GM23338 (cell line): ENCODE measurements around the gene SIGLEC8. TPM values are rescaled to one million over a fixed set of nuclear protein-coding genes. Genes with fewer than 3 reads are reported as not detected.

ENCODE experiments used
- ATAC-seq: fragments of 200-7000 bp; cut with Tn5 transposase; 3 replicates; pipeline ENCODE4 v1.9.1; 2020
- DNase-seq: peaks from one replicate; pipeline ENCODE4 v3.0.0-alpha.2; 2015; ENCODE audit warnings: low spot score
- H2AFZ ChIP-seq: fragments of 200-600 bp; sonication (generic); 2 replicates; pipeline ENCODE4 v1.8.0; 2016; ENCODE audit warnings: antibody characterized with exemption, mild to moderate bottlenecking, moderate library complexity
- H3F3A ChIP-seq: fragments of 200-600 bp; sonication (generic); replicated peaks from 2 replicates; pipeline ENCODE4 v1.8.0; 2017; ENCODE audit warnings: antibody characterized with exemption, mixed run types, low read depth
- H3K27ac ChIP-seq: fragments of 200-600 bp; sonication (generic); 2 replicates; pipeline ENCODE4 v1.6.1; 2016; ENCODE audit warnings: low read depth
- H3K27me3 ChIP-seq: fragments of 200-600 bp; sonication (generic); 2 replicates; pipeline ENCODE4 v1.8.0; 2016; ENCODE audit warnings: mild to moderate bottlenecking, mixed run types, moderate library complexity; ENCODE audit not compliant: insufficient read depth
- H3K36me3 ChIP-seq: fragments of 200-600 bp; sonication (generic); 2 replicates; pipeline ENCODE4 v1.8.0; 2016; ENCODE audit warnings: mild to moderate bottlenecking; ENCODE audit not compliant: insufficient read depth
- H3K4me1 ChIP-seq: fragments of 200-600 bp; sonication (generic); 2 replicates; pipeline ENCODE4 v1.8.0; 2016; ENCODE audit warnings: mild to moderate bottlenecking, moderate library complexity; ENCODE audit not compliant: insufficient read depth
- H3K4me2 ChIP-seq: fragments of 200-600 bp; sonication (generic); 2 replicates; pipeline ENCODE4 v1.7.1; 2017; ENCODE audit warnings: mixed run types
- H3K4me3 ChIP-seq: fragments of 200-600 bp; sonication (generic); 2 replicates; pipeline ENCODE4 v1.6.1; 2016; ENCODE audit warnings: mixed run types
- H3K79me2 ChIP-seq: fragments of 200-600 bp; sonication (generic); replicated peaks from 2 replicates; pipeline ENCODE4 v1.8.0; 2017; ENCODE audit warnings: mild to moderate bottlenecking; ENCODE audit not compliant: insufficient read depth
- H3K9me2 ChIP-seq: fragments of 200-600 bp; sonication (generic); 2 replicates; pipeline ENCODE4 v1.8.0; 2017; ENCODE audit not compliant: insufficient read depth
- H4K20me1 ChIP-seq: fragments of 200-600 bp; sonication (generic); replicated peaks from 2 replicates; pipeline ENCODE4 v1.8.0; 2017; ENCODE audit warnings: mild to moderate bottlenecking; ENCODE audit not compliant: insufficient read depth
- H3K27ac Mint-ChIP-seq: 2 replicates; pipeline ENCODE4 v1.8.0; 2020; ENCODE audit warnings: inconsistent platforms, mild to moderate bottlenecking, moderate library complexity, mixed read lengths
- H3K27me3 Mint-ChIP-seq: 3 replicates; pipeline ENCODE4 v1.8.0; 2022; ENCODE audit warnings: low read depth, mild to moderate bottlenecking, moderate library complexity, mixed read lengths, inconsistent platforms; ENCODE audit not compliant: insufficient read depth, poor library complexity
- H3K36me3 Mint-ChIP-seq: 3 replicates; pipeline ENCODE4 v1.8.0; 2021; ENCODE audit warnings: low read depth, mild to moderate bottlenecking, inconsistent platforms, moderate library complexity, mixed read lengths
- H3K4me1 Mint-ChIP-seq: 3 replicates; pipeline ENCODE4 v1.8.0; 2020; ENCODE audit warnings: mild to moderate bottlenecking, inconsistent platforms, mixed read lengths
- H3K4me3 Mint-ChIP-seq: 3 replicates; pipeline ENCODE4 v1.8.0; 2021; ENCODE audit warnings: moderate library complexity, mild to moderate bottlenecking, inconsistent platforms, mixed read lengths
- H3K9me3 Mint-ChIP-seq: 3 replicates; pipeline ENCODE4 v1.8.0; 2020; ENCODE audit warnings: moderate library complexity, mild to moderate bottlenecking, inconsistent platforms, mixed read lengths
- CREB1 ChIP-seq: fragments of 250-450 bp; sonication (Bioruptor Pico); IDR thresholded peaks from 2 replicates; pipeline ENCODE4 v1.5.0; 2020; ENCODE audit warnings: low read depth, mild to moderate bottlenecking, moderate library complexity
- CTCF ChIP-seq, 2 experiments: fragments of 200-600 bp in 1 of 2; sonication (generic) in 1 of 2; conservative IDR thresholded peaks; 2 replicates each; pipeline versions ENCODE4 v1.5.1 to v1.6.1; 2016 to 2017; ENCODE audit warnings: antibody characterized with exemption in 2 of 2, low read depth in 2 of 2, mild to moderate bottlenecking in 2 of 2, moderate library complexity in 1 of 2
- ETS1 ChIP-seq: IDR thresholded peaks from 2 replicates; pipeline ENCODE4 v1.6.1; 2016; ENCODE audit warnings: antibody characterized with exemption
- EZH2 ChIP-seq: fragments of 200-600 bp; sonication (generic); IDR thresholded peaks from one replicate; pipeline ENCODE4 v1.8.0; 2017; ENCODE audit warnings: antibody characterized with exemption, mild to moderate bottlenecking, low read depth; ENCODE audit not compliant: unreplicated experiment
- EZH2phosphoT487 ChIP-seq: fragments of 200-600 bp; sonication (generic); IDR thresholded peaks from one replicate; pipeline ENCODE4 v1.8.1; 2018; ENCODE audit warnings: antibody characterized with exemption; ENCODE audit not compliant: unreplicated experiment
- JUNB ChIP-seq: IDR thresholded peaks from one replicate; pipeline ENCODE4 v1.6.1; 2016; ENCODE audit warnings: antibody characterized with exemption; ENCODE audit not compliant: unreplicated experiment
- NANOG ChIP-seq: IDR thresholded peaks from 2 replicates; pipeline ENCODE4 v1.6.1; 2016; ENCODE audit warnings: antibody characterized with exemption, borderline replicate concordance
- POLR2AphosphoS5 ChIP-seq: IDR thresholded peaks from 2 replicates; pipeline ENCODE4 v1.6.1; 2016; ENCODE audit warnings: antibody characterized with exemption, low read depth
- REST ChIP-seq: IDR thresholded peaks from one replicate; pipeline ENCODE4 v1.6.1; 2018; ENCODE audit warnings: antibody characterized with exemption; ENCODE audit not compliant: unreplicated experiment
- STAT1 ChIP-seq: IDR thresholded peaks from one replicate; pipeline ENCODE4 v1.6.1; 2016; ENCODE audit warnings: antibody characterized with exemption; ENCODE audit not compliant: unreplicated experiment
- ZNF114 ChIP-seq: fragments of 250-450 bp; sonication (Bioruptor Pico); IDR thresholded peaks from 2 replicates; pipeline ENCODE4 v1.5.0; 2020; ENCODE audit warnings: mild to moderate bottlenecking, moderate library complexity
- ZNF331 ChIP-seq: fragments of 250-450 bp; sonication (Bioruptor Pico); IDR thresholded peaks from 2 replicates; pipeline ENCODE4 v1.5.0; 2020; ENCODE audit warnings: low read depth, mild to moderate bottlenecking, moderate library complexity
- ZNF462 ChIP-seq: fragments of 250-450 bp; sonication (Bioruptor Pico); IDR thresholded peaks from 2 replicates; pipeline ENCODE4 v1.5.0; 2020; ENCODE audit warnings: mild to moderate bottlenecking, moderate library complexity
- polyA plus RNA-seq: library from polyadenylated mRNA; unstranded; fragments of >200 nt; fragmentation: Nextera tagmentation; extraction: Ambion mirVana; gene quantifications from 2 replicates; pipeline ENCODE4 v1.2.1, GENCODE V29; 2016
- total RNA-seq: library from RNA; depleted of rRNA; stranded (reverse); fragments of >200 nt; shearing (Covaris generic); gene quantifications from 2 replicates; pipeline ENCODE4 v1.2.3, GENCODE V29; 2014

SIGLEC8 gene
- total and polyA plus RNA-seq, 2 experiments from 2014 or later: not detected

- Mint-ChIP-seq H3K27me3 (peaks cover 19% of the 10 kb centered on the region), H3K4me3 (no peak overlapping the region), H3K4me1 (no peaks in the 10 kb centered on the region), H3K9me3 (peaks cover 66% of the 10 kb centered on the region), H3K36me3 (peaks cover 19% of the 10 kb centered on the region), H3K27ac (no peak overlapping the region)
- Histone ChIP-seq H3K36me3 (no peaks in the 10 kb centered on the region), H3K9me2 (0 out of 2 replicates have a peak, but pooled peaks cover 3% of the 10 kb centered on the region), H3K27ac (no peak overlapping the region), H3K4me3 (no peak overlapping the region), H3F3A (no peaks in the 10 kb centered on the region), H3K27me3 (no peaks in the 10 kb centered on the region), H2AFZ (no peak overlapping the region), H3K4me1 (no peaks in the 10 kb centered on the region), H3K4me2 (no peak overlapping the region), H3K79me2 (no peaks in the 10 kb centered on the region), H4K20me1 (no peaks in the 10 kb centered on the region)
- DNase-seq (no peak), ATAC-seq (no peak)
- no peak for TF ChIP-seq JUNB
- no peak for TF ChIP-seq CTCF (conservative IDR thresholded peaks at IDR 0.05; ENCODE audit: low read depth in 2 of 2)
- no peak for TF ChIP-seq REST
- TF ChIP-seq ZNF114 (CRISPR knock-in tag): no peak
- TF ChIP-seq EZH2: no peak
- no peak for TF ChIP-seq STAT1
- no peak for TF ChIP-seq ZNF331 (CRISPR knock-in tag)
- no peak for TF ChIP-seq CREB1 (CRISPR knock-in tag)
- no peak for TF ChIP-seq ETS1
- TF ChIP-seq NANOG: no peak
- TF ChIP-seq ZNF462 (CRISPR knock-in tag): no peak
- TF ChIP-seq POLR2AphosphoS5: no peak
- TF ChIP-seq EZH2phosphoT487: no peak
Measured at GRCh38 chr19:51476164-51476563, 17.9 kb upstream of the SIGLEC8 start.
